ENCODE measurements around the gene RNF187.
A peak's percentile ranks its signal among the peaks of the same experiment; 100 is the strongest.

Gene RNF187

GRCh38 chr1:228459091-228459993 lies 27.8 kb upstream of the RNF187 start:
- peak; percentile 85 for DNase-seq (ENCODE audit: low read depth)
- H3K4me3 ChIP-seq (ENCODE audit: control insufficient read depth, low read depth, low read length) = peak overlapping the region; percentile 67
- peak; percentile 79 for TF ChIP-seq CTCF (conservative IDR thresholded peaks at IDR 0.05; ENCODE audit: control insufficient read depth, insufficient read depth, low read depth, low read length)

GRCh38 chr1:228460821-228461220 lies 26.4 kb upstream of the RNF187 start:
- no peak for TF ChIP-seq CTCF (conservative IDR thresholded peaks at IDR 0.05; ENCODE audit: control insufficient read depth, insufficient read depth, low read depth, low read length)
- H3K4me3 ChIP-seq (ENCODE audit: control insufficient read depth, low read depth, low read length) = no peak overlapping the region
- no peak for DNase-seq (ENCODE audit: low read depth)

- no peak overlapping the region for H3K4me3 ChIP-seq (ENCODE audit: control insufficient read depth, low read depth, low read length)
- no peak for TF ChIP-seq CTCF (conservative IDR thresholded peaks at IDR 0.05; ENCODE audit: control insufficient read depth, insufficient read depth, low read depth, low read length)
- DNase-seq (ENCODE audit: low read depth) = no peak
Measured at GRCh38 chr1:228462560-228462959, 24.6 kb upstream of the RNF187 start.

- DNase-seq (ENCODE audit: low read depth) = no peak
- H3K4me3 ChIP-seq (ENCODE audit: control insufficient read depth, low read depth, low read length) = no peak overlapping the region
- no peak for TF ChIP-seq CTCF (conservative IDR thresholded peaks at IDR 0.05; ENCODE audit: control insufficient read depth, insufficient read depth, low read depth, low read length)
Measured at GRCh38 chr1:228463009-228463558, 24.1 kb upstream of the RNF187 start.

GRCh38 chr1:228463559-228464455 lies 23.4 kb upstream of the RNF187 start:
- TF ChIP-seq CTCF (conservative IDR thresholded peaks at IDR 0.05; ENCODE audit: control insufficient read depth, insufficient read depth, low read depth, low read length) = no peak
- H3K4me3 ChIP-seq (ENCODE audit: control insufficient read depth, low read depth, low read length) = peak overlapping the region; percentile 36
- peak; percentile 22 for DNase-seq (ENCODE audit: low read depth)

GRCh38 chr1:228464487-228464983 lies 22.6 kb upstream of the RNF187 start:
- peak; percentile 76 for DNase-seq (ENCODE audit: low read depth)
- H3K4me3 ChIP-seq (ENCODE audit: control insufficient read depth, low read depth, low read length) = peak overlapping the region; percentile 44
- no peak for TF ChIP-seq CTCF (conservative IDR thresholded peaks at IDR 0.05; ENCODE audit: control insufficient read depth, insufficient read depth, low read depth, low read length)

Data from fibroblast of mammary gland (primary cell).